Endothelial cell of umbilical vein (primary cell): ENCODE measurements around the gene CCNI. TPM values are rescaled to one million over a fixed set of nuclear protein-coding genes. Genes with fewer than 3 reads are reported as not detected.

ENCODE experiments used
- BruUV-seq: library from RNA; stranded (reverse); fragments of 400-500 nt; replicated peaks from 2 replicates; lab custom pipeline; 2021; lab: Mats Ljungman, UMichigan
- CTCF ChIA-PET: fragments of 300-600, 350-600 bp; sonication (Branson Sonifier 250); formaldehyde crosslinking; loops from one replicate; lab custom pipeline; 2021; ENCODE audit warnings: antibody characterized with exemption, inconsistent platforms; lab: Charles Lee
- POLR2A ChIA-PET: fragments of 300-600, 350-600 bp; sonication (Branson Sonifier 250); formaldehyde crosslinking; loops from one replicate; lab custom pipeline; 2021; ENCODE audit warnings: antibody characterized with exemption, inconsistent platforms; lab: Charles Lee
- DNase-seq: peaks from one replicate; pipeline ENCODE4 v3.0.0-alpha.2; 2011; ENCODE audit warnings: low read depth, low spot score
- FAIRE-seq: peaks from 2 replicates; lab custom pipeline; 2011; peaks lifted over from hg19 to GRCh38; lab: Jason Lieb, UNC
- H2AFZ ChIP-seq: 2 replicates; pipeline ENCODE4 v1.6.0; 2012; ENCODE audit warnings: low read depth, low read length, control low read depth, inconsistent platforms
- H3K27ac ChIP-seq: 2 replicates; pipeline ENCODE4 v1.5.1; 2011; ENCODE audit warnings: low read depth, mild to moderate bottlenecking, control low read depth, low read length, moderate library complexity; ENCODE audit not compliant: insufficient read depth
- H3K27me3 ChIP-seq, 2 experiments: 2 replicates each; pipeline versions ENCODE4 v1.6.0 to v1.6.1; 2011; ENCODE audit warnings: low read length in 2 of 2, mixed read lengths in 1 of 2; ENCODE audit not compliant: control insufficient read depth in 2 of 2, insufficient read depth in 2 of 2
- H3K36me3 ChIP-seq, 2 experiments: 2 replicates in 1 of 2; 3 replicates in 1 of 2; pipeline ENCODE4 v1.5.1; 2011; ENCODE audit warnings: low read length in 2 of 2, mild to moderate bottlenecking in 1 of 2, moderate library complexity in 1 of 2; ENCODE audit not compliant: control insufficient read depth in 2 of 2, insufficient read depth in 2 of 2; ENCODE audit errors: extremely low read depth in 1 of 2
- H3K4me1 ChIP-seq: 3 replicates; pipeline ENCODE4 v1.5.1; 2011; ENCODE audit warnings: mild to moderate bottlenecking, low read length; ENCODE audit not compliant: control insufficient read depth, insufficient read depth; ENCODE audit errors: extremely low read depth
- H3K4me2 ChIP-seq: 2 replicates; pipeline ENCODE4 v1.6.1; 2011; ENCODE audit warnings: low read length, control low read depth, mixed read lengths; ENCODE audit not compliant: insufficient read depth
- H3K4me3 ChIP-seq, 3 experiments: fragments of 200-600 bp in 1 of 3; sonication (generic), shearing (Covaris generic) in 1 of 3; replicated peaks in 1 of 3; 2 replicates each; pipeline ENCODE4 v1.5.1; 2011 to 2016; ENCODE audit warnings: control low read depth in 3 of 3, low read length in 3 of 3, mild to moderate bottlenecking in 2 of 3, inconsistent platforms in 1 of 3, low read depth in 1 of 3, moderate library complexity in 1 of 3; ENCODE audit not compliant: insufficient read depth in 1 of 3
- H3K79me2 ChIP-seq: 2 replicates; pipeline ENCODE4 v1.6.0; 2012; ENCODE audit warnings: low read length, inconsistent platforms; ENCODE audit not compliant: control insufficient read depth, insufficient read depth
- H3K9ac ChIP-seq: replicated peaks from 2 replicates; pipeline ENCODE3; 2011; ENCODE audit warnings: low read length, control low read depth; ENCODE audit not compliant: insufficient read depth; ENCODE audit errors: extremely low read depth
- H3K9me1 ChIP-seq: replicated peaks from 3 replicates; pipeline ENCODE4 v1.6.0; 2011; ENCODE audit warnings: mild to moderate bottlenecking, low read length; ENCODE audit not compliant: control insufficient read depth, insufficient read depth; ENCODE audit errors: extremely low read depth
- H3K9me3 ChIP-seq: replicated peaks from 2 replicates; pipeline ENCODE4 v1.5.1; 2012; ENCODE audit warnings: low read length, inconsistent platforms; ENCODE audit not compliant: control insufficient read depth, insufficient read depth
- H4K20me1 ChIP-seq: replicated peaks from 2 replicates; pipeline ENCODE3; 2011; ENCODE audit warnings: mild to moderate bottlenecking, low read length; ENCODE audit not compliant: control insufficient read depth, insufficient read depth; ENCODE audit errors: extremely low read depth
- EZH2 ChIP-seq: IDR thresholded peaks from 2 replicates; pipeline ENCODE4 v1.6.1; 2012; ENCODE audit warnings: borderline replicate concordance, low read depth, mild to moderate bottlenecking, moderate library complexity, low read length, inconsistent platforms; ENCODE audit not compliant: severe bottlenecking
- FOS ChIP-seq: IDR thresholded peaks from 2 replicates; pipeline ENCODE4 v1.6.1; 2011; ENCODE audit warnings: mild to moderate bottlenecking, low read length, moderate library complexity, borderline replicate concordance; ENCODE audit not compliant: insufficient read depth
- GATA2 ChIP-seq: IDR thresholded peaks from 2 replicates; pipeline ENCODE4 v1.7.0; 2011; ENCODE audit warnings: low read depth, mild to moderate bottlenecking, moderate library complexity, mixed read lengths, low read length; ENCODE audit not compliant: insufficient read length, insufficient read depth
- JUN ChIP-seq: IDR thresholded peaks from 2 replicates; pipeline ENCODE4 v1.6.1; 2011; ENCODE audit warnings: borderline replicate concordance, low read depth; ENCODE audit not compliant: insufficient read length, insufficient read depth
- MAX ChIP-seq: IDR thresholded peaks from 2 replicates; pipeline ENCODE4 v1.6.1; 2011; ENCODE audit not compliant: insufficient read depth, insufficient read length
- MYC ChIP-seq: IDR thresholded peaks from one replicate; pipeline ENCODE4 v1.6.1; 2011; ENCODE audit warnings: mild to moderate bottlenecking, low read depth, low read length
- POLR2AphosphoS5 ChIP-seq: IDR thresholded peaks from 2 replicates; pipeline ENCODE4 v1.6.1; 2012; ENCODE audit warnings: low read depth, mild to moderate bottlenecking, control low read depth, low read length, moderate library complexity; ENCODE audit not compliant: insufficient read depth
- dilution Hi-C: fragments of 300-500 bp; cut with MboI; formaldehyde crosslinking; loops from one replicate; pipeline ENCODE4 v1.15.0; 2019; ENCODE audit warnings: low sequenced_read_pairs; ENCODE audit not compliant: extremely low pct_ligation_motif_present
- intact Hi-C: fragments of 100-400 bp; cut with micrococcal nuclease; formaldehyde crosslinking; loops from one replicate; pipeline ENCODE4 v1.10.0; 2022
- polyA plus RNA-seq, 4 experiments: library from polyadenylated mRNA; depleted of rRNA in 3 of 4; stranded (reverse) in 3 of 4; unstranded in 1 of 4; fragments of >200 nt; gene quantifications; 2 replicates each; pipeline versions ENCODE4 v1.2.1 to v1.2.3, GENCODE V29; 2011 to 2012; ENCODE audit warnings: missing spikeins in 1 of 4
- total RNA-seq: library from RNA; stranded (reverse); gene quantifications from 2 replicates; pipeline ENCODE4 v1.2.3, GENCODE V29; 2021

CCNI gene
- total and polyA plus RNA-seq, 2 donors (not counting 3 experiments of a cell fraction or from before 2014, with no cell fraction given), result 88.6 to 212 TPM

- Histone ChIP-seq H3K79me2 (no peaks in the 10 kb centered on the region), H3K4me3 (no peak overlapping the region), H3K36me3 (no peaks in the 10 kb centered on the region), H3K9ac (no peak overlapping the region), H3K9me3 (no peaks in the 10 kb centered on the region), H3K27me3 (peaks cover 23 to 30% of the 10 kb centered on the region in 2 experiments), H4K20me1 (no peaks in the 10 kb centered on the region), H3K4me2 (no peak overlapping the region), H2AFZ (no peak overlapping the region), H3K9me1 (no peaks in the 10 kb centered on the region), H3K27ac (no peak overlapping the region), H3K4me1 (no peaks in the 10 kb centered on the region)
- dilution Hi-C loops (no loop called here), intact Hi-C loops (no loop called here)
- DNase-seq (no peak), FAIRE-seq (no peak)
- POLR2A ChIA-PET, result no interaction called here
- BruUV-seq, result no TSS peak
- CTCF ChIA-PET, result interaction anchor here (1.3 to 2.8 kb wide), 3 partner anchors 10 to 15 kb away, joined by 3 to 14 read pairs (median 5); no protein-coding TSS in a partner anchor
- no peak for TF ChIP-seq GATA2
- TF ChIP-seq FOS, result no peak
- no peak for TF ChIP-seq POLR2AphosphoS5
Measured at GRCh38 chr4:77110730-77111129, 34.9 kb upstream of the CCNI start.

- no peak for TF ChIP-seq GATA2
- no peak for TF ChIP-seq MAX
- TF ChIP-seq JUN, result no peak
- TF ChIP-seq MYC, result no peak
- TF ChIP-seq POLR2AphosphoS5, result no peak
- no peak for TF ChIP-seq EZH2
- H3K4me3 ChIP-seq, result no peak overlapping the region
- H3K9me1 ChIP-seq, result no peaks in the 10 kb centered on the region
- ChIA-PET CTCF (interaction anchor here (0.7 to 2.2 kb wide), 5 partner anchors 9 to 98 kb away, joined by 3 to 28 read pairs (median 3); partner anchors contain the start of gene CCNI), POLR2A (no interaction called here)
- no peak overlapping the region for H3K27ac ChIP-seq
- H3K9me3 ChIP-seq, result no peaks in the 10 kb centered on the region
- H3K36me3 ChIP-seq, result no peaks in the 10 kb centered on the region
- DNase-seq (no peak), FAIRE-seq (no peak)
- H3K4me2 ChIP-seq, result no peak overlapping the region
- dilution Hi-C loops, result no loop called here
- intact Hi-C loops, result no loop called here
- no peak overlapping the region for H3K9ac ChIP-seq
- peaks cover 9% of the 10 kb centered on the region for H3K4me1 ChIP-seq
- peaks cover 28 to 41% of the 10 kb centered on the region in 2 experiments for H3K27me3 ChIP-seq
- BruUV-seq, result no TSS peak
- H3K79me2 ChIP-seq, result no peaks in the 10 kb centered on the region
- H4K20me1 ChIP-seq, result no peaks in the 10 kb centered on the region
- no peak overlapping the region for H2AFZ ChIP-seq
Measured at GRCh38 chr4:77104791-77105540, 29.2 kb upstream of the CCNI start.
